A549 treated with AZD9567 at 1 μM for 4 hours (cell line): ENCODE measurements around the gene STARD7. TPM values are rescaled to one million over a fixed set of nuclear protein-coding genes. Genes with fewer than 3 reads are reported as not detected.

ENCODE experiments used
- total RNA-seq: library from RNA; stranded (reverse); fragments of 200-300 nt; extraction: Qiagen RNA extraction; gene quantifications from 5 replicates; pipeline ENCODE4 v1.2.3, GENCODE V29; 2022; ENCODE audit not compliant: insufficient read depth

Gene STARD7, protein sequence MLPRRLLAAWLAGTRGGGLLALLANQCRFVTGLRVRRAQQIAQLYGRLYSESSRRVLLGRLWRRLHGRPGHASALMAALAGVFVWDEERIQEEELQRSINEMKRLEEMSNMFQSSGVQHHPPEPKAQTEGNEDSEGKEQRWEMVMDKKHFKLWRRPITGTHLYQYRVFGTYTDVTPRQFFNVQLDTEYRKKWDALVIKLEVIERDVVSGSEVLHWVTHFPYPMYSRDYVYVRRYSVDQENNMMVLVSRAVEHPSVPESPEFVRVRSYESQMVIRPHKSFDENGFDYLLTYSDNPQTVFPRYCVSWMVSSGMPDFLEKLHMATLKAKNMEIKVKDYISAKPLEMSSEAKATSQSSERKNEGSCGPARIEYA
- 92.8 to 113 TPM (median 96.8 TPM) in 5 replicates for total RNA-seq

DNA sequence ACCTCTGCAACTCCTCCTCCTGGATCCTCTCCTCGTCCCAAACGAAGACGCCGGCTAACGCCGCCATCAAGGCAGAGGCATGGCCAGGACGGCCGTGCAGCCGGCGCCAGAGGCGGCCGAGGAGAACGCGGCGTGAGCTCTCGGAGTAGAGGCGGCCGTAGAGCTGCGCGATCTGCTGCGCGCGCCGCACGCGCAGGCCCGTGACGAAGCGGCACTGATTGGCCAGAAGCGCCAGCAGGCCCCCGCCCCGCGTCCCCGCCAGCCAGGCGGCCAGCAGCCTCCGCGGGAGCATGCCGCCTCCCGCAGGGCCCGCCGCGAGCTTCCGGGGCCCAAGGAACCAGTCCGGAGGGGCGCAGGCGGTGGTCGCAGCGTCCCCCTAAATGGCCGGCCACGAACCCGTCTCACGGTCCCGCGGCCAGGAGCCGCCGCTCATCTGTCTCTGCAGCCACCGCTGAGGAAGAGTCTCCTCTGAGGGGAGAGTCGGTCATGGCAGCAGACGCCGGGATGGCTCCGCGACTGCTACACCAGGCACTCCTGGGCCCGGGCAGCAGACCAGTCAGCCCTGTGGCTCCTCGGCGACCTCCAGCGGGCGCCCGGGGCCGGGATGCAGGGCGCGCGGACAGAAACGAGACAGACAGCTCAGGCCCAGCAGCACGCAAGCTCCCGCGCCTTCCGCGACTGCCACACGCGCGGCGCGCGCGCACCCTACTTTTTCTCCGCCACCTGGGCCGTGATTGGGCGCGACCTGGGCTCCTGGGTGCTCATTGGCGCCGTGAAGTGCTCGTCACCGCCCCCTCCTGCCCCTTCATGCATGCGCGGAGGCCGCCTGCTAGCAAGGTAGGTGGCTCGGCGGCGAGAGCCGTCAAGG lies at the start of gene STARD7:
STARD7 (minus strand) TSS at position 685 of the 868 bp plus-strand sequence; CDS start at position 292, 393 bp downstream.

GRCh38 chr2:96145036-96145847 lies 63.4 kb downstream of the STARD7 start, which contains the start of gene DUSP2:
TSS of gene DUSP2 (minus strand) at chr2:96145440. CDS start at chr2:96145354, 86 bp downstream.

GRCh38 chr2:96138179-96139145 lies 70.2 kb downstream of the STARD7 start, which contains the start of gene ASTL:
TSS of gene ASTL (minus strand) at chr2:96138502. CDS start at chr2:96138436, 66 bp downstream.

Other genes with a start within 250 kb of the STARD7 start
- gene ANKRD36C, start 217.0 kb downstream of the STARD7 start, total RNA-seq = 2.5 to 11.8 TPM (median 4.6 TPM) in 5 replicates
- not detected in 5 replicates for gene GPAT2, start 173.9 kb downstream of the STARD7 start, total RNA-seq
- 0.06 to 0.11 TPM (median 0.07 TPM) in 4 of 5 replicates, not detected in the other for gene ADRA2B, start 92.3 kb downstream of the STARD7 start, total RNA-seq
- gene ASTL, start 70.3 kb downstream of the STARD7 start, total RNA-seq = not detected in 5 replicates
- 0.28 to 0.61 TPM (median 0.38 TPM) in 4 of 5 replicates, not detected in the other for gene DUSP2, start 63.4 kb downstream of the STARD7 start, total RNA-seq
- 42.8 to 45.2 TPM (median 43.3 TPM) in 5 replicates for gene TMEM127, start 57.2 kb upstream of the STARD7 start, total RNA-seq
- 71.9 to 91.3 TPM (median 85.8 TPM) in 5 replicates for gene CIAO1, start 57.4 kb upstream of the STARD7 start, total RNA-seq
- 109 to 143 TPM (median 116 TPM) in 5 replicates for gene SNRNP200, start 96.7 kb upstream of the STARD7 start, total RNA-seq
- gene ITPRIPL1, start 116.5 kb upstream of the STARD7 start, total RNA-seq = not detected in 5 replicates
- gene NCAPH, start 126.9 kb upstream of the STARD7 start, total RNA-seq = 42.4 to 63.4 TPM (median 46.7 TPM) in 5 replicates